CD4-positive, alpha-beta T cell (primary cell): Measurements from ENCODE around the gene MACROD2. TPM values are rescaled to one million over a fixed set of nuclear protein-coding genes. Genes with fewer than 3 reads are reported as not detected.

Source experiments
- ATAC-seq: fragments of 200-7000 bp; cut with Tn5 transposase; one replicate; pipeline ENCODE4 v1.10.0; 2022; ENCODE audit warnings: mild to moderate bottlenecking; ENCODE audit not compliant: poor library complexity
- CTCF ChIA-PET: fragments of 350-600 bp; sonication (Branson Sonifier 250); formaldehyde crosslinking; loops from one replicate; lab custom pipeline; 2021; ENCODE audit warnings: antibody characterized with exemption, inconsistent platforms; lab: Charles Lee
- POLR2A ChIA-PET: fragments of 350-600 bp; sonication (Branson Sonifier 250); formaldehyde crosslinking; loops from one replicate; lab custom pipeline; 2021; ENCODE audit warnings: antibody characterized with exemption, inconsistent platforms; lab: Charles Lee
- DNase-seq, 14 experiments: peaks; one replicate each; pipeline ENCODE4 v3.0.0-alpha.2; 2013 to 2020; ENCODE audit warnings: mixed read lengths in 2 of 14
- H3K27ac ChIP-seq, 2 donors: one replicate each; pipeline versions ENCODE4 v1.5.1 to v1.7.0; 2013; ENCODE audit warnings: low read length in 2 of 2, low read depth in 1 of 2, mild to moderate bottlenecking in 1 of 2
- H3K27me3 ChIP-seq, 2 experiments: 1 replicate in 1 of 2; 2 replicates in 1 of 2; pipeline versions ENCODE4 v1.6.1 to v1.7.0; 2013; ENCODE audit warnings: low read length in 2 of 2, control low read depth in 1 of 2, mild to moderate bottlenecking in 1 of 2, moderate library complexity in 1 of 2; ENCODE audit not compliant: insufficient read depth in 2 of 2, control insufficient read depth in 1 of 2
- H3K36me3 ChIP-seq: one replicate; pipeline ENCODE4 v1.6.1; 2013; ENCODE audit warnings: low read length, control low read depth; ENCODE audit not compliant: insufficient read depth
- H3K4me1 ChIP-seq: one replicate; pipeline ENCODE4 v1.6.1; 2013; ENCODE audit warnings: low read length, control low read depth; ENCODE audit not compliant: insufficient read depth
- H3K4me3 ChIP-seq: one replicate; pipeline ENCODE4 v1.5.1; 2013; ENCODE audit warnings: mild to moderate bottlenecking, low read length, moderate library complexity
- H3K9me3 ChIP-seq, 2 experiments: 1 replicate in 1 of 2; 2 replicates in 1 of 2; pipeline versions ENCODE4 v1.6.1 to v1.7.0; 2013; ENCODE audit warnings: low read length in 2 of 2, mild to moderate bottlenecking in 2 of 2, control low read depth in 1 of 2, moderate library complexity in 1 of 2; ENCODE audit not compliant: control insufficient read depth in 1 of 2, insufficient read depth in 1 of 2
- H3K27ac Mint-ChIP-seq: one replicate; pipeline ENCODE4 v1.8.0; 2020; ENCODE audit warnings: mixed read lengths
- H3K27me3 Mint-ChIP-seq: one replicate; pipeline ENCODE4 v1.8.0; 2021; ENCODE audit warnings: mixed read lengths
- H3K36me3 Mint-ChIP-seq: one replicate; pipeline ENCODE4 v1.8.0; 2021; ENCODE audit warnings: low read depth, mixed read lengths
- H3K4me1 Mint-ChIP-seq: one replicate; pipeline ENCODE4 v1.8.0; 2021; ENCODE audit warnings: low read depth, mixed read lengths
- H3K4me3 Mint-ChIP-seq: one replicate; pipeline ENCODE4 v1.8.0; 2020; ENCODE audit warnings: mild to moderate bottlenecking, mixed read lengths
- H3K9me3 Mint-ChIP-seq: one replicate; pipeline ENCODE4 v1.8.0; 2020; ENCODE audit warnings: mixed read lengths
- intact Hi-C, 2 experiments: fragments of 100-400 bp; cut with DNase I in 1 of 2; cut with micrococcal nuclease in 1 of 2; formaldehyde crosslinking; loops; one replicate each; pipeline versions ENCODE4 v1.15.1 to v1.9.0; 2023 to 2025; cut with DNase I, micrococcal nuclease
- total RNA-seq, 174 experiments: library from RNA in 2 of 174; stranded (reverse) in 2 of 174; gene quantifications; one replicate each; pipeline ENCODE4 v1.2.3 and lab custom pipeline; 2021 to 2026
- TF ChIP-seq, protein P1 (sequence below): fragments of 200-600 bp; IDR thresholded peaks from one replicate; pipeline ENCODE4 v1.8.0; 2022; ENCODE audit warnings: antibody characterized with exemption, mild to moderate bottlenecking

Gene MACROD2
- total RNA-seq, 2 experiments from 2014 or later = not detected

DNA sequence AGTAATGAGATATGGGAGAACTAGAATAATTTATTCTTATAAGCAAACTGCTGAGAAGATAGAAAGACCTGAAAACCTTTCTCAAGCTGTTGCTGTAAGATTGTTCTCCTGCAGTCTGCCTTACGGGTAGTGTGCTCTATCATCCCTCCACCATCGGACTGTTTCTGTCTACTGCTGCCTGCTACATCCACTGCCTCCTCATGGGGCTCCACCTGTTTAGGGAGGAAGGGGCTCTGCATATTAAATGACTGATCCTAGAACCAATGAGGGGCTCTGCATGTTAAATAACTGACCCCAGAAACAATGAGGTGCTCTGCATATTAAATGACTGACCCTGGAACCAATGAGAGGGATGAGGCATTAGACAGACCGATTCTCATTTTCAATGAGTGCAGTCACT, 1923.3 kb downstream of the MACROD2 start:
- TF ChIP-seq, protein P1, sequence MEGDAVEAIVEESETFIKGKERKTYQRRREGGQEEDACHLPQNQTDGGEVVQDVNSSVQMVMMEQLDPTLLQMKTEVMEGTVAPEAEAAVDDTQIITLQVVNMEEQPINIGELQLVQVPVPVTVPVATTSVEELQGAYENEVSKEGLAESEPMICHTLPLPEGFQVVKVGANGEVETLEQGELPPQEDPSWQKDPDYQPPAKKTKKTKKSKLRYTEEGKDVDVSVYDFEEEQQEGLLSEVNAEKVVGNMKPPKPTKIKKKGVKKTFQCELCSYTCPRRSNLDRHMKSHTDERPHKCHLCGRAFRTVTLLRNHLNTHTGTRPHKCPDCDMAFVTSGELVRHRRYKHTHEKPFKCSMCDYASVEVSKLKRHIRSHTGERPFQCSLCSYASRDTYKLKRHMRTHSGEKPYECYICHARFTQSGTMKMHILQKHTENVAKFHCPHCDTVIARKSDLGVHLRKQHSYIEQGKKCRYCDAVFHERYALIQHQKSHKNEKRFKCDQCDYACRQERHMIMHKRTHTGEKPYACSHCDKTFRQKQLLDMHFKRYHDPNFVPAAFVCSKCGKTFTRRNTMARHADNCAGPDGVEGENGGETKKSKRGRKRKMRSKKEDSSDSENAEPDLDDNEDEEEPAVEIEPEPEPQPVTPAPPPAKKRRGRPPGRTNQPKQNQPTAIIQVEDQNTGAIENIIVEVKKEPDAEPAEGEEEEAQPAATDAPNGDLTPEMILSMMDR = no peak
- Histone ChIP-seq H3K4me3 (no peak overlapping the region), H3K9me3 (peaks cover 0 to 5% of the 10 kb centered on the region in 2 experiments), H3K27me3 (no peaks in the 10 kb centered on the region), H3K36me3 (no peaks in the 10 kb centered on the region), H3K27ac (no peak overlapping the region), H3K4me1 (no peaks in the 10 kb centered on the region)
- Mint-ChIP-seq H3K27ac (no peak overlapping the region), H3K9me3 (peaks cover 4% of the 10 kb centered on the region), H3K4me3 (no peak overlapping the region), H3K4me1 (no peaks in the 10 kb centered on the region), H3K36me3 (no peaks in the 10 kb centered on the region), H3K27me3 (no peaks in the 10 kb centered on the region)
- DNase-seq (no peak), ATAC-seq (no peak)
- POLR2A ChIA-PET = no interaction called here
- intact Hi-C loops = no loop called here
- CTCF ChIA-PET = no interaction called here

DNA sequence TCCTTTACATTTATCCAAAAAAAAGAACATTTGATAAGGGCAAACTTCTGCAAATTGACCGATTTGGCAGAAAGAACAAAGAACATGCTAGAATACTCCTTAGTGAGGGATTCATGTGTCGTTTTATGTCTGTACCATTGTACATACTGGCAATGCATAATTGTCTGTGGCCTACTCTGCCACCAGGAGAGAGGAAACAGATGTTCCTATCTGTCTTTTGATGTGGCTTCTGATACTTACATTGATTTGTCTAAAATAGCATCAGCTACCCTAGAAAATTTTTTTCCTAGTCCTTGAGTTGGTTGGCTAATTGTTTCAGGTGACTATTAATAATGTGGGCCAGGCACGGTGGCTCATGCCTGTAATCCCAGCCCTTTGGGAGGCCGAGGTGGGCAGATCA, 1923.8 kb downstream of the MACROD2 start:
- ChIA-PET POLR2A (no interaction called here), CTCF (no interaction called here)
- H3K27me3 ChIP-seq = no peaks in the 10 kb centered on the region
- no peaks in the 10 kb centered on the region for H3K36me3 ChIP-seq
- no peaks in the 10 kb centered on the region for H3K4me1 ChIP-seq
- no peak overlapping the region for H3K27ac ChIP-seq
- Mint-ChIP-seq H3K4me1 (no peaks in the 10 kb centered on the region), H3K36me3 (no peaks in the 10 kb centered on the region), H3K27me3 (no peaks in the 10 kb centered on the region), H3K9me3 (peaks cover 4% of the 10 kb centered on the region), H3K4me3 (no peak overlapping the region), H3K27ac (no peak overlapping the region)
- H3K9me3 ChIP-seq = peaks cover 0 to 5% of the 10 kb centered on the region in 2 experiments
- H3K4me3 ChIP-seq = no peak overlapping the region
- TF ChIP-seq, protein P1 = no peak
- DNase-seq = no peak
- no peak for ATAC-seq
- intact Hi-C loops = no loop called here

DNA sequence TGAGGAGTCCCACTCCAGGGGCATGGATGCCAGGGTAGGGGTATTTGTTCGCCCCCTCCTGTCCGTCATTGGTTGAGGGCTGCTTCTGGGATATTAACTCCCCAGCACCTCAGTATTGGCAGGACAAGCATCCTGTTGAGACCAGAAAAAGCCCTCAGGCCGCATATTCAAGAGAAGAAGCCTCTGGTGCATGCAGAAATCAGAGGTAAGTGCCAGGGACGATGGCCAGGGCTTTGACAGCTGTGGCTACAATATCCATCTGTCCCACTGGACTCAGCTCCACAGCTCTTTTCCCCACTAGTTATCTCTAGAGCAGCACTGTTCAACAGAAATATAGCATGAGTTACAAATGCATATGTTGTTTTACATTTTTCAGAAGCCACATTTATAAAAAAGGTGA, 1926.6 kb downstream of the MACROD2 start:
- no peaks in the 10 kb centered on the region for H3K27me3 Mint-ChIP-seq
- TF ChIP-seq, protein P1 = no peak
- ChIA-PET POLR2A (no interaction called here), CTCF (no interaction called here)
- no peak overlapping the region for H3K4me3 Mint-ChIP-seq
- Histone ChIP-seq H3K27ac (no peak overlapping the region), H3K4me3 (no peak overlapping the region), H3K4me1 (no peaks in the 10 kb centered on the region), H3K36me3 (no peaks in the 10 kb centered on the region), H3K9me3 (peaks cover 0 to 5% of the 10 kb centered on the region in 2 experiments), H3K27me3 (no peaks in the 10 kb centered on the region)
- ATAC-seq = no peak
- H3K9me3 Mint-ChIP-seq = no peaks in the 10 kb centered on the region
- no peaks in the 10 kb centered on the region for H3K36me3 Mint-ChIP-seq
- H3K4me1 Mint-ChIP-seq = no peaks in the 10 kb centered on the region
- no peak for DNase-seq
- intact Hi-C loops = no loop called here
- H3K27ac Mint-ChIP-seq = no peak overlapping the region
